ENCODE measurements around the gene FBLN1. TPM values are rescaled to one million over a fixed set of nuclear protein-coding genes. Genes with fewer than 3 reads are reported as not detected.
A peak's percentile ranks its signal among the peaks of the same experiment; 100 is the strongest.

Gene FBLN1
- total and polyA plus RNA-seq, 2 experiments from 2014 or later: 137 to 304 TPM

DNA sequence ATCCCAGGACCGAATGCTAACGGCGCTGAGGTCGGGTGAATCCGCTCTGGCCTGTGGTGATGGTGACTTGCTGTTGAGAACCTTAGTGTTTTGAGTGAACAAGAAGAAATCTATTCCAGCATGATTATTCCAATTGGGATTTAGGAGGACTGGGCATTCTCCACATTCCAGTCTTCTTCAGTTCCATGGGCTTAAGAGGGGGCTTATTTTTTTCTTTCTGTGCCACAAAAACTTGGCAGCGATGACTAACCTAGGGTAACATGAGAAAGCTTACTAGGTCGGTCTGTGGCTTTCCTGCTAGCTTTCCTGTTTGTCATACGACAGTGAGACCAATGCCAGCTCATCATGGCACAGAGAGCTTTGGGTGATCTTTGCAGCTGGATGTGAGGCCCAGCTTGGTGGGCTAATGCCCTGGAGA, 106.1 kb downstream of the FBLN1 start:
- Histone ChIP-seq H3K9me3 (ENCODE audit: low read depth) (no peaks in the 10 kb centered on the region), H4K20me1 (ENCODE audit: insufficient read depth) (no peaks in the 10 kb centered on the region), H3K9ac (peak overlapping the region; percentile 27; the same call in 1 of the 2 replicates), H3K4me3 (no peak overlapping the region), H3K36me3 (ENCODE audit: low read depth) (no peaks in the 10 kb centered on the region), H3K9me2 (ENCODE audit: insufficient read depth) (no peaks in the 10 kb centered on the region), H3K4me1 (ENCODE audit: insufficient read depth) (peaks cover 23% of the 10 kb centered on the region), H3K27ac (peak overlapping the region; percentile 61), H3K27me3 (replicated peaks; ENCODE audit: insufficient read depth) (no peaks in the 10 kb centered on the region), H3F3A (ENCODE audit: insufficient read depth) (peaks cover 43% of the 10 kb centered on the region), H3K4me2 (ENCODE audit: unreplicated experiment) (peak overlapping the region; percentile 4), H2AFZ (no peak overlapping the region), H3K79me2 (ENCODE audit: insufficient read depth) (no peaks in the 10 kb centered on the region)
- no peak for TF ChIP-seq EZH2phosphoT487 (IDR thresholded peaks at IDR 0.05; ENCODE audit: insufficient read depth, low read depth)
- TF ChIP-seq EZH2 (IDR thresholded peaks at IDR 0.05; ENCODE audit: insufficient read depth, poor library complexity, severe bottlenecking): no peak
- peak; percentile 94 for DNase-seq
- in situ Hi-C loops (cut with MboI): no loop called here
- WGBS, 2 experiments (ENCODE audit: low coverage in 1 of 2, low lambda C conversion rate in 2 of 2, missing lambda C conversion rate in 2 of 2): 47 to 49% methylated on average over 8 of the region's 8 CpGs

- in situ Hi-C loops (cut with MboI): no loop called here
- H3K9me3 ChIP-seq (ENCODE audit: low read depth): no peaks in the 10 kb centered on the region
- H3K9me2 ChIP-seq (ENCODE audit: insufficient read depth): no peaks in the 10 kb centered on the region
- DNase-seq: peak; percentile 94
- peaks cover 16% of the 10 kb centered on the region for H3K4me1 ChIP-seq (ENCODE audit: insufficient read depth)
- TF ChIP-seq EZH2phosphoT487 (IDR thresholded peaks at IDR 0.05; ENCODE audit: insufficient read depth, low read depth): no peak
- peak overlapping the region; percentile 62 for H2AFZ ChIP-seq
- H4K20me1 ChIP-seq (ENCODE audit: insufficient read depth): no peaks in the 10 kb centered on the region
- H3K36me3 ChIP-seq (ENCODE audit: low read depth): no peaks in the 10 kb centered on the region
- H3K79me2 ChIP-seq (ENCODE audit: insufficient read depth): no peaks in the 10 kb centered on the region
- H3K9ac ChIP-seq: peak overlapping the region; percentile 67
- H3K27ac ChIP-seq: peak overlapping the region; percentile 70
- peak overlapping the region; percentile 70 for H3K4me3 ChIP-seq
- H3F3A ChIP-seq (ENCODE audit: insufficient read depth): peaks cover 27% of the 10 kb centered on the region
- peak overlapping the region; percentile 91 for H3K4me2 ChIP-seq (ENCODE audit: unreplicated experiment)
- H3K27me3 ChIP-seq (replicated peaks; ENCODE audit: insufficient read depth): no peaks in the 10 kb centered on the region
- 2 to 4% methylated on average over 15 of the region's 15 CpGs for WGBS, 2 experiments (ENCODE audit: low coverage in 1 of 2, low lambda C conversion rate in 2 of 2, missing lambda C conversion rate in 2 of 2)
Measured at GRCh38 chr22:45612451-45612901, 109.8 kb downstream of the FBLN1 start.

DNA sequence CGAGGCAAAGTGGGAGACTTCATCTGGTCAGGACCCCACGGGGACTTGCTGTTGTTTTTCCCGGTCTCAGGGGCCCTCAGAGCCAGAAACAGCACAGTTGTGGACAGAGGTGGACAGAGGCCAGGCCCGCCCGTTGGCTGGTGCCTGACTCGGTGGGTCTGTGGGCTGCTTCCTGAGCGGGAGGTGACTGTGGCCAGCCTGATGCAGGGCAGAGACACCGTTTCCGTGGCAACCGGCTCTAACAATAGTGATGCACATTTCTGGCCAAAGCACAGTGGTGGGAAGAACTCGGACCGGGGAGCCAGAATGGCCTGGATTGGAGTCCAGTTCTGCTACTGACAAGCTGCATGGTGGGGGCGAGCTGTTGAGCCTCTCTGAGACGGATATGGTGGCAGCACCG, 110.3 kb downstream of the FBLN1 start:
- in situ Hi-C loops (cut with MboI): no loop called here
- H3K27me3 ChIP-seq (replicated peaks; ENCODE audit: insufficient read depth): no peaks in the 10 kb centered on the region
- WGBS, 2 experiments (ENCODE audit: low coverage in 1 of 2, low lambda C conversion rate in 2 of 2, missing lambda C conversion rate in 2 of 2): 67 to 70% methylated on average over 14 to 15 of the region's 15 CpGs
- no peaks in the 10 kb centered on the region for H3K36me3 ChIP-seq (ENCODE audit: low read depth)
- peak overlapping the region; percentile 70 for H3K4me3 ChIP-seq
- peak overlapping the region; percentile 91 for H3K4me2 ChIP-seq (ENCODE audit: unreplicated experiment)
- peaks cover 16% of the 10 kb centered on the region for H3K4me1 ChIP-seq (ENCODE audit: insufficient read depth)
- peak; percentile 34 for DNase-seq
- H3K27ac ChIP-seq: peak overlapping the region; percentile 70
- peaks cover 27% of the 10 kb centered on the region for H3F3A ChIP-seq (ENCODE audit: insufficient read depth)
- TF ChIP-seq EZH2 (IDR thresholded peaks at IDR 0.05; ENCODE audit: insufficient read depth, poor library complexity, severe bottlenecking) (no peak), EZH2phosphoT487 (IDR thresholded peaks at IDR 0.05; ENCODE audit: insufficient read depth, low read depth) (no peak)
- no peaks in the 10 kb centered on the region for H4K20me1 ChIP-seq (ENCODE audit: insufficient read depth)
- H3K79me2 ChIP-seq (ENCODE audit: insufficient read depth): no peaks in the 10 kb centered on the region
- H3K9me2 ChIP-seq (ENCODE audit: insufficient read depth): no peaks in the 10 kb centered on the region
- no peaks in the 10 kb centered on the region for H3K9me3 ChIP-seq (ENCODE audit: low read depth)
- peak overlapping the region; percentile 67 for H3K9ac ChIP-seq
- H2AFZ ChIP-seq: peak overlapping the region; percentile 62

DNA sequence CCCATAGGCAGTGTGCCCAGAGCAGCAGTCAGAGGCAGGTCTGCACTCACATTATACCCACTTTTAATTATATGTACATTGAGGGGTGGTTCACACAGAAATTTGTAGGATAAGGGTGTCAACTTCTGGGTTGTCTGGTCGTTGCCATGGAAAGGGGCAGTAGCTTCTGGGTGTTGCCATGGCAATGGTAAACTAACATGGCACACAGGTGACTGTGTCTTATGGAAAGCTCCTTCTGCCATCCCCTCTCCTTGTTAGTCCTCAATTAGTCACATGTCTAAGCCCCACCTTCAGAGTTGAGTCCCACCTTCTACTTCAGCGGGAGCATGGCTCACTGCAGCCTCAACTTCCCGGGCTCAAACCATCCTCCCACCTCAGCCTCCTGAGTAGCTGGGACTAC, 112.7 kb downstream of the FBLN1 start:
- no peak for TF ChIP-seq EZH2phosphoT487 (IDR thresholded peaks at IDR 0.05; ENCODE audit: insufficient read depth, low read depth)
- Histone ChIP-seq H3K36me3 (ENCODE audit: low read depth) (no peaks in the 10 kb centered on the region), H3K4me1 (ENCODE audit: insufficient read depth) (peaks cover 5% of the 10 kb centered on the region; the same call in 1 of the 2 replicates), H2AFZ (no peak overlapping the region), H3K9me3 (ENCODE audit: low read depth) (no peaks in the 10 kb centered on the region), H3K27ac (no peak overlapping the region), H3K4me3 (no peak overlapping the region), H3K9ac (no peak overlapping the region), H3F3A (ENCODE audit: insufficient read depth) (peaks cover 10% of the 10 kb centered on the region), H3K4me2 (ENCODE audit: unreplicated experiment) (no peak overlapping the region), H4K20me1 (ENCODE audit: insufficient read depth) (no peaks in the 10 kb centered on the region), H3K27me3 (replicated peaks; ENCODE audit: insufficient read depth) (no peaks in the 10 kb centered on the region), H3K9me2 (ENCODE audit: insufficient read depth) (no peaks in the 10 kb centered on the region), H3K79me2 (ENCODE audit: insufficient read depth) (no peaks in the 10 kb centered on the region)
- in situ Hi-C loops (cut with MboI): no loop called here
- WGBS, 2 experiments (ENCODE audit: low coverage in 1 of 2, low lambda C conversion rate in 2 of 2, missing lambda C conversion rate in 2 of 2): 62 to 74% methylated on average over 3 of the region's 3 CpGs
- DNase-seq: no peak

GRCh38 chr22:45616432-45616831, 113.7 kb downstream of the FBLN1 start:
- Histone ChIP-seq H3K4me2 (ENCODE audit: unreplicated experiment) (no peak overlapping the region), H3K27me3 (replicated peaks; ENCODE audit: insufficient read depth) (no peaks in the 10 kb centered on the region), H3F3A (ENCODE audit: insufficient read depth) (peaks cover 6% of the 10 kb centered on the region), H3K27ac (no peak overlapping the region), H3K79me2 (ENCODE audit: insufficient read depth) (no peaks in the 10 kb centered on the region), H3K9ac (no peak overlapping the region), H3K9me2 (ENCODE audit: insufficient read depth) (no peaks in the 10 kb centered on the region), H2AFZ (no peak overlapping the region), H4K20me1 (ENCODE audit: insufficient read depth) (no peaks in the 10 kb centered on the region), H3K36me3 (ENCODE audit: low read depth) (no peaks in the 10 kb centered on the region), H3K9me3 (ENCODE audit: low read depth) (no peaks in the 10 kb centered on the region), H3K4me1 (ENCODE audit: insufficient read depth) (peaks cover 5% of the 10 kb centered on the region; the same call in 1 of the 2 replicates), H3K4me3 (no peak overlapping the region)
- WGBS, 2 experiments (ENCODE audit: low coverage in 1 of 2, low lambda C conversion rate in 2 of 2, missing lambda C conversion rate in 2 of 2): 93 to 94% methylated on average over 2 of the region's 2 CpGs
- TF ChIP-seq EZH2 (IDR thresholded peaks at IDR 0.05; ENCODE audit: insufficient read depth, poor library complexity, severe bottlenecking): no peak
- no peak for TF ChIP-seq EZH2phosphoT487 (IDR thresholded peaks at IDR 0.05; ENCODE audit: insufficient read depth, low read depth)
- no peak for DNase-seq
- in situ Hi-C loops (cut with MboI): no loop called here

All from GM23248 (cell line).